Measurements from ENCODE around the gene DHDDS.
"Not testable (repeated sequence)": the region's sequence is repeated elsewhere in the genome, so short reads cannot be mapped to it uniquely, and the experiment has no call there.

The DHDDS gene

DNA sequence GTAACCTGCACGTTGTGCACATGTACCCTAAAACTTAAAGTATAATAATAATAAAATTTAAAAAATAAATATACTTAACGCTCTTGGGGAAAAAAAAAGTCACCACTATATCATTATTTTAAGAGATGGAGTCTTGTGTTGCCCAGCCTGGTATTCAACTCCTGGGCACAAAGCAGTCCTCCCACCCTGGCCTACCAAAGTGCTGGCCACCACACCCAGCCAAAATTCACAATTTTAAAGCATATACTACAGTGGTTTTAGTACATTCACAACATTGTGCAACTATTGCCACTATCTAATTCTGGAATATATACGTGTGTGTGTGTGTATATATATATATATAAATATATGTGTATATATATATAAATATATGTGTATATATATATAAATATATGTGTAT, 46.0 kb downstream of the DHDDS start:
- DNase-seq = no peak

DNA sequence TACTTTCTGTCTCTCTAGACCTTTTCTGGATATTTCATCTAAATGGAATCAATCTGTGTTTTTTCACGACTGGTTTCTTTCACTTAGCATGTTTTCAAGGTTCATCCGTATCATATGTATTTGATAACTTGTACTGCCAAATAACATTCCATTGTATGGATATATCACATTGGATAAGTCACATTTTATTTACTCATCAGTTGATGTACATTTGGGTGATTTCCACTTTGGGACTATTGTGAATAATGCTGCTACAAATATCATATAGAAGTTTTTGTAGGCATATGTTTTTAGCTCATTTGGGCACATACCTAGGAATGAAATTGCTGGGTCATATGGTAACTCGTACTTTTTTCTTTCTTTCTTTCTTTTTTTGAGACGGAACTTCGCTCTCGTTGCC, 46.9 kb downstream of the DHDDS start:
- no peak for DNase-seq

DNA sequence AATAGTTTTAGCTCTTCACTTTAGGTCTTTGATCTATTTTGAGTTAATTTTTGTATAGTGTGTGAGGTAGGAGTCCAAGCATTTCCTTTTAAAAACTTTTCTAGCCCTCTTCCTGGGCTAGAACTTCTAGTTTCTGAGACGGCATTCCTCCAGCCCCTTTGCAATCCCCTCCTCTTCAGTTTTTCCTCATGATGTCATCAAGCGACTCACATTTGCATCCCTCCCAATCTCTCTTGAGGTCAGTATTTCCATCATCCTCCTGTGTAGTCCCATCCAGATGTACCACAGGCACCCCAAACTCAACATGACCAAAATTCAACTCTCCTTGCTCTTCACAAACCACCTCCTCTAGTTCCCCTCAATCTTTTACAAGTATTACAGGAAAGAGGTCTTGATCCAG, 50.8 kb downstream of the DHDDS start:
- DNase-seq = no peak

DNA sequence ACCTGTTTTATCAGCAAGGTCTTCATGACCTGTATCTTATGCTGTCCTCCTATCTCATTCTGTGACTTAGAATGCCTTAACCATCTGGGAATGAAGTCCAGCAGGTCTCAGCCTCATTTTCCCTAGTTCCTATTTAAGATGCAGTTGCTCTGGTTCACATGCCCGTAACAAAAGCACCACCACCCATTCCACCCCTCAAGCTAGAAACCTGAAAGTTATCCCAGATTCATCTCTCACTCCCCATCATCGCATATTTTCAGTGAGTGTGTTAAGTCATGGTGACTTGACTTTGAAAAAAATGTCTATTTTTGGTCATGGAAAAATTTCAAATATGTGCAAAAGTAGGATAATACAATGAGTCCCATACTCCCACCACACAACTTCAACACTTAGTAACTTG, 51.9 kb downstream of the DHDDS start:
- DNase-seq = no peak

DNA sequence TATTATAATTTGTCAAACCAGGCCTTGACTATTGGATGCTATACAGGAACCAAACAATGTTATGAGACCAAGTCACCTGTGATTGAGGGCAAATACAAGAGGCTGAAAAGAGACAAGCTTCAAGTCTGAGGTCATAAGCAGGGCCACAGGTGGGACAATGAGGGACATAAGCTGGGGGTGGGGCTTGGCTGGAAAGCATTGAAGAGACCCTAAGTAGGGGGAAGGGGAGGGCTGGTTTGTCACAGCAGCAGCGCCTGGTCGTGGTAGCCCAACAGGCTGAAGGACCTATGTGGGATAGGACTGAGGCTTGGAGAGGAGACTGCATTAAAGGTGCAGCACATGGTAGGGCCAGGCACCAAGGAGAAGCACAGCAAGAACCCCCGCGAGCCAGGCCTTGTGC, 58.0 kb downstream of the DHDDS start:
- no peak for DNase-seq

DNA sequence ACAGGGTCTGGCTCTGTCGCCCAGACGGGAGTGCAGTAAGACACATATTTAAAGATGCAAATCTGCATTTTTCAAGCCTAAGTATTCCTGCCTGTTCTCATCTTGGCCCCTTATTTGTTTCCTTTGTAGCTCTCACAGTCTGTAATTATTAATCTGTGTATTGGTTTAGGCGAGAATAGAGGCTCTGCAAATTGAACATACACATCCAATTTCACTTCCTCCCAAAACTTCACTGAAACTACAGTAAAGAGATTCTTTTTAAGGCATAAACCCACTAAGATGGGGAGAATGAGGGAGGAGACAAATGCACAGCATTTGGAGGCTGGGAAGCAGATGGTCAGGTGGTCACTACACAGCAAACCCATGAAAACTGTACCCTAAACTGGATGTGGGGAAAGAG, 61.1 kb downstream of the DHDDS start:
- no peak for DNase-seq

DNA sequence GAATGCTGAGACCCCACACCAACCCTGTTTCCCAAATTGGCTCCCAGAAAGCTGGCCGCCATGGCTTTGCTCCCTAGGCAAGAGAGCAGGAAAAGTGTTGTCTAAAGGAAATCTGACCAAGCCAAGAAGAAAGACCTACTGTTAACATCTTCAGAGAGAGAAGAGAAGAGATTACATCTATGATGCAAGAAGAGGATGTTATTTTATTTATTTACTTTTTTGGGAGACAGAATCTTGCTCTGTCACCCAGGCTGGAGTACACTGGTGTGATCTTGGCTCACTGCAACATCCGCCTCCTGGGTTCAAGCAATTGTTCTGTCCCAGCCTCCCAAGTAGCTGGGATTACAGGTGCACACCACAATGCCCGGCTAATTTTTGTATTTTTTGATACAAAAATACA, 61.8 kb downstream of the DHDDS start:
- no peak for DNase-seq

DNA sequence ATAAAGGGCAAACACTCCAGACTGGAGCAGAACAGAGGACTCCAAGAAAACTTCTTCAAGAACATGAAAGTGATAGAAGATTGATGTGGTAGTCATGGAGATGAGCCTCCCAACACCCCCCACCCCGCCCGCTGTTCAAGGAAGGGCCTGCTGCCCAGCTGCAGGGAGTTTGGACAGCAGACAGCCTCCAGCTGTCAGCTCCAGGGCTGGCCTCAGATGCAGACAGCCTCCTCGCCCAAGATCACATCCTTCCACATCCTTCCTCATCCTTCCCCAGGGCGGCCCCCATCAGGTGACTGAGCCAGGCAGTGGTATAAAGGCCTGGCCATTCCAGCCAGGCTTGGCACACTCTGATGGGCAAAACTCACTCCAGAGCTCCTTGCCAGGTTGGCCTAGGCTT, 64.7 kb downstream of the DHDDS start:
- no peak for DNase-seq

DNA sequence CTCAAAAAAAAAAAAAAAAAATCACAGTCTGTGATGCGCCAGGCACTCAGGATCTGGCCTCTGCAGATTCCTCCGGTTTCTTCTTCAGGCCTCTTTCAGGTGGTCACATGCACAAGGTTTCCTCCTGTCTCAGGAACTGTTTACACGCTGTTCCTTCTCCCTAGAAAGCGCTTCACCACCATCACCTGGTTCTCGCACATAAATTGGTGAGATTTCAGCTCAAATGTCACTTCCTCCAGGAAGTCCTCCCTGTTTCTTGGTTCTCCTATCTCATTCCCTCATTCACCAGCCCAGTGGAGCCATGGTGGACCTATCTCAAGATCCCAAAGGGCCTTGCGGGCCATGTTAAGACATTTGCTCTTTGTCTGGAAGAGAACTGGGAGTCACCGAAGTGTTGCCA, 66.8 kb downstream of the DHDDS start:
- DNase-seq = no peak

DNA sequence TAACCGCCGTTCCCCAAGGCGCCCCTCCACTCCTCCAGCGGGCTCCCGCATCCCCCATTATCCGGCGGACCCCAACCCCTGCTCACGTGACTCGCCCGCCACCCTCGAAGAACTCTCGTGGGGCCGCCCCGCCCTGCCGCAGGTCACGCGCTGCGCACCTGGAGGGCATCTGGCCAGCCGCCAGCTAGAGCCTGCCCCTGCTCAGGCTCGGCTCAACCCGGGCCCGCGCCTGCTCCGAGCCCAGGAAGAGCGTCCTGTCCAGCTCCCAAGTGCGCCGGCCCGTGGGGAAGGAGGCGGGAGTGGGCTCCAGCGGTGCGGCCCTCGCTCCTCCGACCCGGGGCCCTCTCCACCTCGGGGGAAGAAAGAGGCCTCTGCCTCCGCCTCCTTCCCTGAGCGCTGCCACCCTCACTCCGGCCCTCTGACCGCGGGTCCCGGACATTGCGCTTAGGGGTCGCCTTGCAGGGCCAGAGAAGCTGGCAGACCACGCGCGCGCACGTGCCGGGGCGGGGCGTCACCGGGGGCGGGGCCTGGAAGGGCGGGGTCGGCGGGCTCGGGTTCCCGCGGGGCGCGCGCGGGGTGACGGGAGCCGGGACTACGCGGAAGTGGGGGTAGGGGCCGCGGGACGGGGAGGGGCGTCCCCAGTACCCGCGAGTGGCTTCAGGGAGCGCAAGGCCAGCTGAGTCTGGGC, 68.5 kb downstream of the DHDDS start:
- peak; percentile 85 for DNase-seq

DNA sequence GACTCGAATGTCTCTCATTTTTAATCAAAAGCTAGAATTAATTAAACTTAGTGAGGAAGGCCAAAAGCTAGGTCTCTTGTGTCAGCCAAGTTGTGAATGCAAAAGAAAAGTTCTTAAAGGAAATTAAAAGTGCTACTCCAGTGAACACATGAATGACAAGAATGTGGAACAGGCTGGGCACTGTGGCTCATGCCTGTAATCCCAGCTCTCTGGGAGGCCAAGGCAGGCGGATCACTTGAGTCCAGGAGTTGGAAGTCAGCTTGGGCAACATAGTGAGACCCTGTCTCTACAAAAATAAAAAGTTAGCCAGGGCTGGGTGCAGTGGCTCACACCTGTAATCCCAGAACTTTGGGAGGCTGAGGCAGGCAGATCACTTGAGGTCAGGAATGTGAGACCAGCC, 78.6 kb downstream of the DHDDS start:
- DNase-seq = not testable (repeated sequence)

DNA sequence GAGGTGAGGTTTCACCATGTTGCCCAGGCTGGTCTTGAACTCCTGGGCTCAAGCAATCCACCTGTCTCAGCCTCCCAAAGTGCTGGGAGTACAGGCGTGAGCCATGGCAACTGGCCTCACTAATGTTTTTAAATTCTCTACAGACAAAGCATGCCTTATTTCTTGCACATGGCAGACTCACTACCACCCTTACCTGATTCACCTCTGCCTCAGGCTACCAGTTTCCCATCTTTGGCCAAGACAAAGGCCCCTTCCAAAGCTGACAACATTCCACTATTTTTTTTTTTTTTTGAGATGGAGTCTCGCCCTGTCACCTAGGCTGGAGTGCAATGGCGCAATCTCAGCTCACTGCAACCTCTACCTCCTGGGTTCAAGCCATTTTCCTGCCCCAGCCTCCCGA, 83.7 kb downstream of the DHDDS start:
- not testable (repeated sequence) for DNase-seq

DNA sequence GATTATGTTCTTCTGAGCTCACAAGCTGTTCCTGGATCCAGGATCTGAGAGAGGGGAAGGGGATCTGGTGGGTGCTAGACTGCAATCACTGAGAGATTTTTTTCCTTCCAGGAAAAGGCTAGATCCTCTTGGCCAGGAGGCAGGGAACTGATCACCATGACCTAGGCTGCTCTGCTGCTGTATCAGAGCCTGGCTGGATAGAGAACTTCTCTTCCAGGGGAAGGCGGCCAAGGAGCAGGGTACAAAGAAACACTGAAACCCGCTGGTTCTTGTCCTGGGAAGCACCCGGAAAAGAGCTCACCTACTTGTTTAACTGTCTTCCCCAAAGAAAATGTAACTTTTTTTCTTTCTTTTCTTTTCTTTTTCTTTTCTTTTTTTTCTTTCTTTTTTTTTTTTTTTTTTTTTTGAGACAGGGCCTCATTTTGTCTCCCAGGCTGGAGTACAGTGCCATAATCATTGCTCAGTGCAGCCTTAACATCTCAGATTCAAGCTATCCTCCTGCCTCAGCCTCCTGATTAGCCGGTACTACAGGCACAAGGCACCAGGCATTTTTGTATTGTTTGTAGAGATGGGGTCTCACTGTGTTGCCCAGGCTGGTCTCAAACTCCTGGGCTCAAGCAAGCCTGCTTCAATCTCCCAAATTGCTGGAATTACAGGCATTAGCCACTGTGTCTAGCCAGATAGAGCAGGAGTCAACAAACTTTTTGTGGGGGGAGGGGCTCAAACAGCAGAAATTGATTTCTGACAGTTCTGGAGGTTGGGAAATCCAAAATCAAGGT, 85.1 kb downstream of the DHDDS start:
- no peak for DNase-seq

DNA sequence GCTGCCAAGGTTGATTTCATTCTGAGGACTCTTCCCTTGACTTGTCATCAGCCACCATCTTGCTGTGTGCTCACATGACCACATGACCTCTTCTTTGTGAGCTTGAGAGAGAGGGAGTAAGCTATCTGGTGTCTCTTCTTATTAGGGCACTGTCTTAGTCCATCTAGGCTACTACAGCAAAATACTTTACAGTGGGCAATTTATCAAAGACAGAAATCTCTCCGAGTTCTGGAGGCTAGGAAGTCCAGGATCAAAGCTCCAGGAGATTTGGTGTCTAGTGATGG, 85.6 kb downstream of the DHDDS start:
- no peak for DNase-seq

DNA sequence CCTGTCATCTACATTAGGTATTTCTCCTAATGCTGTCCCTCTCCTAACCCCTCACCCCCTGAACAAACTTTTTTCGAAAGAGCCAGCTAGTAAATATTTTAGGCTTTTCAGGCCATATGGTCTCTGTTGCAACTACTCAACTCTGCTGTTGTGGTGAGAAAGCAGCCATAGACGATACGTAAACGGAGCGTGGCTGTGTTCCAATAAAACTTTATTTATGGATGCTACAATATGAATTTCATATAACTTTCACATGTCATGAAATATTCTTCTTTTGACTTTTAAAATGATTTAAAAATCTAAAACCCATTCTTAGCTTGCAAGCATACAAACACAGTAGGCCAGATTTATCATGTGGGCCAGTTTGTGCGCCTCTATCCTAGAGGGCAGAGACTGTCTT, 86.2 kb downstream of the DHDDS start:
- no peak for DNase-seq

DNA sequence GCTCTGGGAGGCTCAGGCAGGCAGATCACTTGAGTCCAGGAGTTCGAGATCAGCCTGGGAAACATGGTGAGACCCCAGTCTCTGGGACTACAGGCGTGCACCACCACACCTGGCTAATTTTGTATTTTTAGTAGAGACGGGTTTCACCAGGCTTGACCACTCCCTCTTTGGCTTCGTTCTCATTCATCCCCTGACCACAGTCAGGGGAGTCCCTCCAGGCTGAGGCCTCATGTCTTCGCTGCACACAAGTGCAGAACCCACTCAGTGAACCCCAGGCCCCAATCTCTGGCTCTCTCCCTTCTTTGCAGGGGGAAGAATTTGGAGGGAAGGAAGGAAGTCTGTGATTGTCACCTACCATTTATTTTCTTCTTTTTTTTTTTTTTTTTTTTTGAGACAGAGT, 88.2 kb downstream of the DHDDS start:
- no peak for DNase-seq

Measured in CD4-positive, alpha-beta T cell treated with Interleukin-4 for 4 hours (primary cell).